Measurements from ENCODE around the gene LRRC8C.

LRRC8C gene

GRCh38 chr1:89606227-89606980 is 26.5 kb upstream of the LRRC8C start:
- no peaks in the 10 kb centered on the region for H3K36me3 ChIP-seq (ENCODE audit: insufficient read depth)
- TF ChIP-seq, protein P1, sequence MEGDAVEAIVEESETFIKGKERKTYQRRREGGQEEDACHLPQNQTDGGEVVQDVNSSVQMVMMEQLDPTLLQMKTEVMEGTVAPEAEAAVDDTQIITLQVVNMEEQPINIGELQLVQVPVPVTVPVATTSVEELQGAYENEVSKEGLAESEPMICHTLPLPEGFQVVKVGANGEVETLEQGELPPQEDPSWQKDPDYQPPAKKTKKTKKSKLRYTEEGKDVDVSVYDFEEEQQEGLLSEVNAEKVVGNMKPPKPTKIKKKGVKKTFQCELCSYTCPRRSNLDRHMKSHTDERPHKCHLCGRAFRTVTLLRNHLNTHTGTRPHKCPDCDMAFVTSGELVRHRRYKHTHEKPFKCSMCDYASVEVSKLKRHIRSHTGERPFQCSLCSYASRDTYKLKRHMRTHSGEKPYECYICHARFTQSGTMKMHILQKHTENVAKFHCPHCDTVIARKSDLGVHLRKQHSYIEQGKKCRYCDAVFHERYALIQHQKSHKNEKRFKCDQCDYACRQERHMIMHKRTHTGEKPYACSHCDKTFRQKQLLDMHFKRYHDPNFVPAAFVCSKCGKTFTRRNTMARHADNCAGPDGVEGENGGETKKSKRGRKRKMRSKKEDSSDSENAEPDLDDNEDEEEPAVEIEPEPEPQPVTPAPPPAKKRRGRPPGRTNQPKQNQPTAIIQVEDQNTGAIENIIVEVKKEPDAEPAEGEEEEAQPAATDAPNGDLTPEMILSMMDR (conservative IDR thresholded peaks at IDR 0.05; ENCODE audit: low read depth, low read length) = no peak
- H3K27me3 ChIP-seq (ENCODE audit: insufficient read depth, low read depth) = no peaks in the 10 kb centered on the region
- H2AFZ ChIP-seq (ENCODE audit: low read depth) = no peak overlapping the region
- no peak overlapping the region for H3K27ac ChIP-seq
- no peak overlapping the region for H3K4me2 ChIP-seq
- H3K79me2 ChIP-seq (ENCODE audit: insufficient read depth, low read depth) = no peaks in the 10 kb centered on the region
- H3K4me1 ChIP-seq (ENCODE audit: low read depth, poor library complexity, severe bottlenecking) = no peaks in the 10 kb centered on the region
- H3K9ac ChIP-seq = no peak overlapping the region
- no peak overlapping the region for H3K4me3 ChIP-seq (IDR thresholded peaks at IDR 0.05; ENCODE audit: insufficient read depth, low read depth, low read length)
- H4K20me1 ChIP-seq (ENCODE audit: insufficient read depth) = no peaks in the 10 kb centered on the region

- no peaks in the 10 kb centered on the region for H3K27me3 ChIP-seq (ENCODE audit: insufficient read depth, low read depth)
- H2AFZ ChIP-seq (ENCODE audit: low read depth) = no peak overlapping the region
- no peak overlapping the region for H3K4me2 ChIP-seq
- no peaks in the 10 kb centered on the region for H3K4me1 ChIP-seq (ENCODE audit: low read depth, poor library complexity, severe bottlenecking)
- no peak overlapping the region for H3K4me3 ChIP-seq (IDR thresholded peaks at IDR 0.05; ENCODE audit: insufficient read depth, low read depth, low read length)
- no peak overlapping the region for H3K27ac ChIP-seq
- no peak overlapping the region for H3K9ac ChIP-seq
- no peaks in the 10 kb centered on the region for H3K36me3 ChIP-seq (ENCODE audit: insufficient read depth)
- H3K79me2 ChIP-seq (ENCODE audit: insufficient read depth, low read depth) = no peaks in the 10 kb centered on the region
- TF ChIP-seq, protein P1 (conservative IDR thresholded peaks at IDR 0.05; ENCODE audit: low read depth, low read length) = no peak
- no peaks in the 10 kb centered on the region for H4K20me1 ChIP-seq (ENCODE audit: insufficient read depth)
These were observed 25.8 kb upstream of the LRRC8C start for GRCh38 chr1:89607156-89607555.

DNA sequence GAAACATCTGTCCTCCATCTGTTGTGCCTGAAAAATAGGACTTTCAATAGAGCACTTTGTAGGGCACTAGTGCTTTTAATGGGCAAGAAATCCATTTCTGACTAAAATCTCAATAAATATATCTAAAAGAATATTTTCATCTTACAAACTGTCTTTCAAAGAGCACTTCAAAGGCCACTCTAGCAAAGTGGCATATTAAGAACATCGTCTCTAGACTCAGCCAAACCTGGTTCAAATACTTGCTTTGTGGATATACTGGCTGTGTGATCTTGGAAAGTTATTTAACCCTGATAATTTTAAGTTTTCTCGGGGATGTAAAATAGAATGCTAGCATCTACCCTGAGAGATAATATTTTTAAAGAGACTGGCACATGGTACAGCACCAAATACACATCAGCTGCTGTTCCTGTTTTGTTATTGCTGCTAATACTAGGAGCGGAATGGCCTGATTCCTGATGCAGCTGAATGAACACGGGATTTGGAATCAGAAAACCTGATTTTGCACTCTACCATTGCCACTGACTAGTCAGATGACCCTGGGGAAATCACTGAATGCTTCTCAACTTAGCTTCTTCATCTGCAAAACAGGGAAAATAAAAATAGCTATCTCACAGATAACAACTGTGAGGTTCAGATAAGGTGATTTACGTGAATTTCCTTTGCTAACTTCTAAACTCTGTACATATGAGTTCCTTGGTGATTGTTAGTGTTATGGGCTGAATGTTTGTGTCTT is 25.2 kb upstream of the LRRC8C start:
- Histone ChIP-seq H3K4me3 (IDR thresholded peaks at IDR 0.05; ENCODE audit: insufficient read depth, low read depth, low read length) (no peak overlapping the region), H3K9ac (no peak overlapping the region), H3K79me2 (ENCODE audit: insufficient read depth, low read depth) (no peaks in the 10 kb centered on the region), H3K36me3 (ENCODE audit: insufficient read depth) (no peaks in the 10 kb centered on the region), H2AFZ (ENCODE audit: low read depth) (no peak overlapping the region), H3K4me1 (ENCODE audit: low read depth, poor library complexity, severe bottlenecking) (no peaks in the 10 kb centered on the region), H3K4me2 (no peak overlapping the region), H4K20me1 (ENCODE audit: insufficient read depth) (no peaks in the 10 kb centered on the region), H3K27ac (no peak overlapping the region), H3K27me3 (ENCODE audit: insufficient read depth, low read depth) (no peaks in the 10 kb centered on the region)
- TF ChIP-seq, protein P1 (conservative IDR thresholded peaks at IDR 0.05; ENCODE audit: low read depth, low read length) = no peak

DNA sequence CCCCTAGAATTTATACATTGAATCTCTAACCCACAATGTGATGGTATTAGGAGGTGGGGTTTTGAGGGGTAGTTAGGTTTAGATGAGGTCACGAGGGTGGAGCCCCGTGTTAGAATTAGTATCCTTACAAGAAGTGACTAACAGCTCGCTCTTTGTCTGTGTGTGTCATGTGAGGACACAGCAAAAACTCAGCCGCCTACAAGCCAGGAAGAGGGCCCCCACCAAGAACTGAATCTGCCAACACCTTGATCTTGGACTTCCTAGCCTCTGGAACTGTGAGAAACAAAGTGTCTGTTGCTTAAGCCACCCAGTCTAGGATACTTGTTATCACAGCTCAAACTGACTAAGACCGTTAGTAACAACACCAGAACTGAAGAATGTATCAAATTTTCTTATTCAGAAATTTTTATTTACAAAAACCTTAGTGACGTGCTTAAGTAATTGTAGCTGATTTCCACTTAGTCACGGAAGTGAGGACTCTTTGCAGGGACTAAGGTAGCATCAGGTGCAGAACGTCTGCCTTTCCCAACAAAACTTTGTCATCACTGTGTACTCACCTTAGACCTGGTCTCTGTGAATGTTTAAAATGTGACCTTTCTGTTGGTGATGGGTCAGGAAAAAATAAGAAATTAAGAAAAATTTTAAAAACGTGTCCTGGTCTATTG is 24.5 kb upstream of the LRRC8C start:
- Histone ChIP-seq H3K79me2 (ENCODE audit: insufficient read depth, low read depth) (no peaks in the 10 kb centered on the region), H4K20me1 (ENCODE audit: insufficient read depth) (no peaks in the 10 kb centered on the region), H2AFZ (ENCODE audit: low read depth) (no peak overlapping the region), H3K27ac (no peak overlapping the region), H3K4me3 (IDR thresholded peaks at IDR 0.05; ENCODE audit: insufficient read depth, low read depth, low read length) (no peak overlapping the region), H3K4me1 (ENCODE audit: low read depth, poor library complexity, severe bottlenecking) (no peaks in the 10 kb centered on the region), H3K9ac (no peak overlapping the region), H3K4me2 (no peak overlapping the region), H3K36me3 (ENCODE audit: insufficient read depth) (no peaks in the 10 kb centered on the region), H3K27me3 (ENCODE audit: insufficient read depth, low read depth) (no peaks in the 10 kb centered on the region)
- TF ChIP-seq, protein P1 (conservative IDR thresholded peaks at IDR 0.05; ENCODE audit: low read depth, low read length) = no peak

Data from KMS-11 (cell line).